HS-27A (cell line): ENCODE data around the gene CTDSPL.

Experiments used
- DNase-seq: peaks from one replicate; pipeline ENCODE4 v3.0.0-alpha.2; 2012; ENCODE audit warnings: low read depth, missing footprints

The CTDSPL gene

DNA sequence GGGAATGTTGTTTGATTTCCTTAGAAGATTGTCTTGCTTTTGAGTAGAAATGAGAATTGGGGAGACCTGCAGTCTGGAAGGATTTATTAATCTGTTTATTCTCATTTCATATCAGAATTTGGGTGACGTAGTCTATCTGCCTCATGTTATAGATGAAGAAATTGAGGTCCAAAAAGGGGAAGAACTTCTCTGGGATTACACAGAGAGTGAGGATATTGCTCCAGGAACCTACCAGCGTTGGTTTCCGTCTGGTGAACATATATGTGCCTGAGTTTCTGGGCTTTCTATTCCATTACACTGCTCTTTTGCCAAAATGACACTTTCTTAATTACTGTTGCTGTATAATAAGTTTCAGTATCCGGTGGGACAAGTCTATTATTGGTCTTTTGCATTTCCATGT is 51.8 kb downstream of the CTDSPL start:
- DNase-seq, result no peak

DNA sequence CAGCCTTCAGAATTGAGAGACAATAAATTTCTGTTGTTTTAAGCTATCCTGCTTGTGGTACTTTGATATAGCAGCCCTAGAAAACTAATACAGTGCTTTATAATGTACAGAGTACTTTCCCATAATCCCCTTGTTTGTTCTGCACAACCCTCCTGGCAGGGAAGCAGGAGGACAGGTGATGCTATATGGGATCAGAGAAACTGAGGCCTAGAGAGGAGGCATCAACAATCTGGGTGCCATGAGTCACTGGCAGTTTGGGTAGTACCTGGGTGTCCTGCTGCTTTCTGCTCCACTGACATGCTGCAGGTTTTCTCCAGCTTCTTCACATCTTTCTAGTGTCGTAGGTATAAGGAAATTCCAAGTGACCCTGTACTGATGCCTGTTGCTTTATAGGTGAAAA is 55.0 kb downstream of the CTDSPL start:
- no peak for DNase-seq

DNA sequence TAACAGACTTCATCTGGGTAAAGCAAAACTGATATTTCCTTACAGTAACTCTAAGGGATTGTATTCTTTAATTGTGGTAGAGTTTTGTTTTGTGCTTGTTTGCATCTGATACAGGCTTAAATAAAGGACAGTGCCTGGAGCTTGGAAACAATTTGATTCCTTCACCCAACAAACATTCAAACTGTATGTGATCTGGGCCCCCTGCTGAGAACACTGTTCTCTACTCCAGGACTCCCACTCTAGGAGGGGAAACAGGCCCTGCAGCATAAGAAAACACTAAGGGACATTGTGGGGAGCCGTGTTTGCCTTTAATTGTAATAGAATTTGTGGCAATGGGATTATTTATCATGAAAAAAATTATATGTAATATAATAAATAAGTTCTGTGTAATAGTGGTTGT is 56.9 kb downstream of the CTDSPL start:
- DNase-seq, result no peak

DNA sequence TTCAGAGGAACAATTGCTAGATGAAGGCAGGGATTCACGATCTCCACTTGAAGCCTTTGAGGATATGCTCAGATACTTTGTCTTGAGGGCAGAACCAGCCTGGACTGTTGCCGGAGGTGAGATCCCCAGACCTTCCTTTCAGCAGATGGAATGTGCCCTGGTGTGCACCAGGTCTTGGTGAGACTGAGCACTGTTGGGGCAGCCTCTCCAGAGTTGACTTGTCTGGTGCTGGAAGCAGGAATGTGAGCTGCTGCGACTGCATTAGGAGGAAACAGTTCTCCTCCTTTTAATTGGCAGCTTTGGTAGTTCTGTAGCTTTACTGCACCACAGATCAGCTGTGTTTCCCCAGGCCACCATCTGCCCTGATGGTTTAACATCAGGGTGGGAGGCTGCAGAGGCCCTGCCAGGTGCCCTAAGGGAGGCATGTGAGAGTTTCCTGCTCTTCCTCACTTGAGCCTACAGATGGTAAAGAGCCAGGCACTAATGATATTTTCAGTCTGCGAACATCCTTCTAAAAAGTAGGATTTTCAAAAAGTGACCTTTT is 58.5 kb downstream of the CTDSPL start:
- DNase-seq, result no peak

DNA sequence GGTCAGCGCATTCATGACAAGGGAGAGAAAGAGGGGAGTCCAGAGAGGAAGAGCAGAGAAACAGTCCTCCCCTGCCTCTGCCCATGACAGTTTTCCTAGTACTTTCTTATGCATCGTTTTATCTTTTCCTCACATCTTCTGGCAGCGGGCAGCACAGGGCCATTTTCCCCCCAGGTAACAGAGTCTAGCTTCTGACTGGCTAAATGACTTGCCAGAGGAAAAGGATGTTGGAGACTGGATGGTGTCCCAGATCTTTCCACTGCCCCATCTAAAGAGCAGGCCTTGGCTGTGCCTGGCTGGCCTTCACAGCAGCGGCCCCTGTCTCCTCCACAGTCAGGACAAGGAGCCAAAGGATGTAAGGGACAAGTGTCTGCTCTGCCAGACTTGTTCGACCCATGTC is 59.3 kb downstream of the CTDSPL start:
- DNase-seq, result no peak

DNA sequence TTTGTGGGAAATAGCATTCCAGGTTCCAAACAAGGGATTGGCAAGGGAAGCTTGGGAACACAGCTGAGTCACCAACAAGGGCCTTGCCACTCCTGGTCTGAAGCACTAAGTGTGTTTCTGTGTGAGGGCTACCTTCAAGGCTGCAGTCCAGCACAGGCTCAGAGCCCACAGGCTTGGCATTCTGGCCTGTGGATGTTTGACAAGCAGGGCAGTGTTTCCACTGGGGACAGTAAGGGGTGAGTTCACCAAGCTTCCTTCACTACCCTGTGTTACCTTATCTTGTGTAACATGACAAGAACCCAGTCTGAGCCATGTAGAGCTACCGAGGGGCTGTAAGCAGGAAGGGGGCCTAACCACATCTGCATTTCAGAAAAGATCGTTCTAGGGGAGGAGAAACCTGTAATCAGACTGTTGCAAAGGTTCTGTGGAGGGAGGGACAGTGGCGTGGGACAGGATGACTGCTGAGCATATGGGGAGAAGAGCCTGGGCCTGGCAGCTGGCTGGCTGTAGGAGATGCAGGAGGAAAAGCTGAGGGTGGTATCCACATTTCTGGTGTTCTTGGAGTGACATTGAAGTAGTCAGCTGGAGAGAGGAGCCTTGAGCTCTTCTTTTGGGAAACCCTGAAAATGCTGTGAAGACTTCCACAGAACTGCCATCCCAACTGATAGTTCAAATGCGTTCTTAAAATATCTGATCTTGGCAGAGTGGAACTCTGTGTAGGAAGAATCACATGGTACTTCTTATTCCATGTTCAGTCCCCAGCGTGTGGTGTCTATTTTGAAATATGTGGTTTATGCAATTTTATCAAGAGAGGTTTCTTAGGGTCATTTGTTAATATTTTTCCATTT is 61.3 kb downstream of the CTDSPL start:
- no peak for DNase-seq

DNA sequence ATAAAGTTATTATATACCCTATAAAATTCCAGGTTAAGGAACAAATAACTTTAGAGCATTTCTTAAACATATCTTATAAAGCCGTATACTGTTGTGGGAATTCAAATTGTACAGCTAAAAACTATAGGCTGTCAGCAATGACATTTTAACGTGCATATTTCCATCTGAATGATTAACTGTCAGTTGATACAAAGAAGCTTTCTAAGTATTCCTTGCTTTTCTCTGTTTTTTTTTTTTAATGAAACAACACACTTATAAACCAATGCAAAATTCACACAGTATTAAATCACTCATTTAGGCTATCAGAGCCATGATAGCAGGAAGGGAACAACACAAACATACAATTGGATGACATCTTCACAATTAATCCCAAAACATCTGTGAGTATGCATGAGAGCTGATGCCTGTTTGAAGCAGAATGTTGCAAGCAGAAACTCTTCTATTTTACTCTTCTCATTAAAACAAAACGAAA is 61.9 kb downstream of the CTDSPL start:
- no peak for DNase-seq

DNA sequence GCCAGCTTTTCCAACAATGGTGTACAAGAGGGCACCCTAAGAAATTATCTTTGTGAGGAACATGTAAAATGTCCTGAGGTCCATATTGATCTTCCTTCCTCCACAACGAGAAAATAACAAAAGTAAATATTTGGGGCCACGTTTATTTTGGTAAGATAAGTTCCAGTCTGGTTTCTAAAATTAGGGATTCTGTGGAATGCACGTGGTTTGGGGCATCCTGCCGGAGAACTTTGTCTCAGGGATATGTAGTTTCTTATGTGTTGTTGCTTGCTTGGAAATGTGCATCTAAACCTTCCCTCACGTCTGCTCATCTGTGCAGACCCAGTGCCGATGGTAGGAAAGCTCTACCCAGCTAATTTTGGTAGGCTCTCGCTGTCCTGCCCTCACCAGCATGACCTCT is 62.8 kb downstream of the CTDSPL start:
- DNase-seq, result no peak

DNA sequence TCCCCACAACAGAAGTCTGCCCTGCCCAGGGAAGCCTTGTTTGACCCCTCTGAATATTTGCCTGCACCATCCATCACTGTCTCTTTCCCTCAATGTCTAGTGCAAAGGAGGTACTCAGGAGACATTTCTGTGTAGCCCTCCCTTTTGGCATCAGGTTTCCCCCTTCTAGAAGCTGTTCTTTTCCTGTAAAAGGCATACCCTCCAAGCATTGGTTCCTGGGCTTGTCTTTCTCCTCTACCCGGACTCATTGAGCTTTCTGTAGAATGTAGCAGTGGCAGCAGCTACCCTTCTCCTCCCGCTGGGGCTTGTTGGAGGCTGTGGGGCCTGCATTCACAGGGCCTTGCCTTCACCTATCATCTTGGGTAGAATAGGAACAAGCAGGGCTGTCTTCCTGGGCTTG is 63.5 kb downstream of the CTDSPL start:
- DNase-seq, result no peak

DNA sequence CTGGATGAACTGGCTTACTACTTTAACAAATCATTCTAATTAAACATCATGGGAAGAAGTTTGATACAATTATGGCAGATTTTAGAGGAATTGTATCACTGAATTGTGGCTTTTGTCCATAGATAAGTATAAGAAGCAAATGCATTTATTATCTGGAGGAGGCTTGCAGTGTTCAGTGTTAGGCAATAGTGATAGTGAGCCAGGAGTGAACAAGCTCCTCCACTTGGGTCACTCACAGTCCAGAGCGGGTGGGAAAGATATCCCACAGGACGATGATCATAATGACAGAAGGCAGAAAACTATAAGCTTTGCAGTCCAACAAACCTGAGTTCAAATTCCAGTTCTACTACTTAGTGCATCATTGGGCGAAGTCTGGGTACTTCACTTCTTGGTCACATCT is 64.9 kb downstream of the CTDSPL start:
- no peak for DNase-seq

DNA sequence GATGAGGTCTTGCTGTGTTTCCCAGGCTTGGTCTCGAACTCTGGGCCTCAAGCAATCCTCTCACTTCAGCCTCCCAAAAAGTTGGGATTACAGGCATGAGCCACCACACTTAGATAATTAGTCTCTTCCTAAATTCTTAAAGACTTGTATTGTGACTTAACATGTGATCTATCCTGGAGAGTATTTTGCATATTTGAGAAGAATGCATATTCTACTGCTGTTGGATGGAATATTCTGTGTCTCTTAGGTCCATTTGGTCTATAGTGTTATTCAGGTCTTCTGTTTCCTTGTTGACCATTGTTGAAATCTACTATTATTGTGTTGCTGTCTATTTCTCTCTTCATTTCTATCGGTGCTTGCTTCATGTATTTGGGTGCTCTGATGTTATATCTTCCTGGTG is 68.8 kb downstream of the CTDSPL start:
- DNase-seq, result no peak

DNA sequence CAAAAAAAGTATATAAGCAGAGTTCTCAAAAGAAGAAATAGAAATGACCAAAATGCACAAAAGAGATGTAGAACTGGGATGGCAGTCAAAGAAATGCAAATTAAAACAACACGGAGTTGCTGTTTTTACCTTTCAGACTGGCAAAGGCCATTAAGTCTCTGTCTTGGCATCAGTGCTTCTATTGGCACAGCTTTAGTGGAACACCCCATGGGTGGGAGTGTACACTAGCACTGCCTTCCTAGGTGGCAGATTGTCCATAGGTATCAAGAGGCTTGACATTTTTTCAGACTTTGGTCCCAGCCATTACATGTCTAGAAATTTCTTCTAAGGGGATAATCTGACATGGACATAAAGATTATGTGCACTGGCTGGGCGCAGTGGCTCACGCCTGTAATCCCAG is 70.8 kb downstream of the CTDSPL start:
- DNase-seq, result no peak

DNA sequence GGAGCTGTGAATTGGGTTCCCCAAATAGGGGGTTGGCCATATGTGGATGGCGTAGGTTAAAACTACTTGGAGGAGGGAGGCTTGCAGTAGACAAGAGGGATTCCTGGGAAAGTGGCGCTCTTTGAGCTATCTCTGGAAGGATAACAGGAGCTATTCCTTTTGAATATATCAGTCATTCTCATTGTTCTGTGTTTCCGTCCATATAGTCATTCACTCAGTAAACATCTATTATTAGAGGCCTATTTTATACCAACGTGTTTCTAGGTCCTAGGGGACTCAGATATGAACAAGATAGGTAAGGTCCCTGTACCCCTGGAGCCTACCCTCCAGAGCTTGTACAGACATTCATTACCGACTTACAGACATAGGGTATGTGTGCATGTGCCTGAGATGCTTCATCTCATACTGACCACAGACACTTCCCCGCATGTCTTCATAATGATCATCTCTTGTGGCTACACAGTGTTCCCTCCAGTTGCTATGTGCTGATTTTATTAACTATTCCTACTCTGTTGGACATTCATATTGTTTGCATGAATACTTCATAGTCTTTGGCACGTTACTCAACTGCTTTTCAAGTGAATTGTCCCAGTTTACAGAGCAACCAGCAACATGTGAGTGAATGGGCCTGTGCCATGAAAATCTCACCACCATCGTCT is 73.1 kb downstream of the CTDSPL start:
- no peak for DNase-seq

DNA sequence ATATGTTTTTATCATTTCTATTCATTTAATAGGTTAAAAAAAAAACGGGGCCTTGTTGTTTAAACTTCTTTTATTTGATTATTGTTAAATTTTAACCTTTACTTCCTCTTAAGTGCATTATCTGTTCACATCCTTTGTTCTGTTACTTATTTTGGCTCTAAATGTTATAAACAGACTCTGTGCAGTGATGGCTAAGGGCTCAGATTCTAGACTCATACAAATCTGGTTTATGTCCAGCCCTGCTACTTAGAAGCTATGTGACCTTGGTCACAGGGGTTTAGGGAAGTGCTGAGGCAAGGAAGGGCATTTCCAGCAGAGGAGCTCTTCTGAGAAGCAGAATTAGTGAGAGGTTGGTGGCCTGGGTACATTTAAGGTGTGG is 73.6 kb downstream of the CTDSPL start:
- no peak for DNase-seq

DNA sequence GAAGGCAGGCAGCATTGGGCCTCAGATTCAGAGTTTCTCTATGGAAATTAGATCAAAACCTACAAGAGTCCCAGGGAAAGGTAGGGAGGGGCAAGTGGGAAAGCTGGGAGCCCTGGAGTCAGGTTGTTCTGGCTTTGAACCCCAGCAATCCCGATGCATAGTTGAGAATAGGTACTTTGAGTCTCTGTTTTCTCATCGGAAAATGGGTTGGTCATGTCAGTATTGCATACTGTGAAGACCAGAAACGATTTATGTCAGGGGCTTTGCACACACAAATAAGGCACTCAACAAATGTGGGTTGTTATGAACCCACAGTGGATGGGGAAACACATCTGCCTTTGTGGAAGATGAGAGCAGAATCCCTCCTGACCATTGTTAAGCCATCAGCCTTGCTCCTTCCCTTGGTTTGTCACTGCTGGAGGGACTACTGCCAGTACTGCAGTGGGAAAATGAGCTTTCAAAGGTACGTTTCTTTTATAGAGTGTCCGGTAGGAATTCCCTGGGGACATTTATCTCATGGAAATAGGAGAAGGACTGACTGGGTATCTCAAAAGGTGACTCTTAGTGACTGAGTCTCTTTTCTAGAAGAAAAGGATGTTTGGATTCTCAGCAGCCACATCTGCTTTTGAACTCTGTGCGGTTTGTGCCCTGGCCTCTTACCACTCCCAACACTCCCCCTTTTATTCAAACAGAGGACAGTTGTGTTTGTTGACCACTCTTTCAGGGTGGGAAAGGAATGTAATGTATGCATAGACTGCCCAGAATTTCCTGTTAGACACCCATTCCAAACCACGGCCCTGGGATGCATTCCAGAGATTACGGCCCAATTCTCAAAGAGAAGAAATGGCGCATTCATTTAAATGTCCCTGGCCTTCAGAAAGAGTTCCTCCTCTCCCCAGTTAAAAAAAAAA is 74.3 kb downstream of the CTDSPL start:
- peak; percentile 98 for DNase-seq

DNA sequence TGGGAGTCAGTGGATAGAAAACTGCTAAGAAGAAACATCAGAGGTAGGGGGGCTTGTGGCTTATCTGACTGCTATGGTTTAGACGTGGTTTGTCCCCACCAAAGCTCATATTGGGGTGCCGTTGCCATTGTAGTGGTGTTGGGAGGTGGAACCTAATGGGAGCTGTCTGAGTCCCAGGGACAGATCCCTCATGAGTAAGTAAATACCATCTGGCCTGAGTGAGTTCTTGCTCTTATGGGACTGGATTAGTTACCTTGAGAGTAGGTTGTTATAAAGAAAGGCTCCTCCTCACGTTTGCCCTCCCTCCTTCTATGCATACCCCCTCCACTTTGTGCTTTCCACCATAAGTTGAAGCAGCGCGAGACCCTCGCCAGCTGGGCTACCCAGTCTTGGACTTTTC is 75.5 kb downstream of the CTDSPL start:
- DNase-seq, result no peak

DNA sequence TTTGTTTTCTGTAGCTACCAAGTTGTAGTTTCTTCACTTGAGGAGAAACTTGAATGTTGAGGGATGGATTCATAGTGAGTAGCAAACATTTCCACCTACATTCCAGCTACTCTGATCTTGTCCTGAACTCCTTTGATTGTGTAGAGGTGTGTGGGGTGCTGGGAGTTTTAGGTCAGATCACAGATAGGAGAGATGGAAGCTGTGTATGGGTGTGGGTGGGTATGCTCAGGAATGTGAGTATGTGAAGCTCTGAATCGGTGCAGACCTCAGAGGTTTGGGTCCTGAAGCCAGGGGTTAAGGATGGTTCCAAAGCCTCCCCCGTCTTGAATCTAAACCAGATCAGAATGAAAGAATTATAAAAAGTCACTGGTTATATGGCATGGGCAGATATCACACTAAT is 76.3 kb downstream of the CTDSPL start:
- no peak for DNase-seq

DNA sequence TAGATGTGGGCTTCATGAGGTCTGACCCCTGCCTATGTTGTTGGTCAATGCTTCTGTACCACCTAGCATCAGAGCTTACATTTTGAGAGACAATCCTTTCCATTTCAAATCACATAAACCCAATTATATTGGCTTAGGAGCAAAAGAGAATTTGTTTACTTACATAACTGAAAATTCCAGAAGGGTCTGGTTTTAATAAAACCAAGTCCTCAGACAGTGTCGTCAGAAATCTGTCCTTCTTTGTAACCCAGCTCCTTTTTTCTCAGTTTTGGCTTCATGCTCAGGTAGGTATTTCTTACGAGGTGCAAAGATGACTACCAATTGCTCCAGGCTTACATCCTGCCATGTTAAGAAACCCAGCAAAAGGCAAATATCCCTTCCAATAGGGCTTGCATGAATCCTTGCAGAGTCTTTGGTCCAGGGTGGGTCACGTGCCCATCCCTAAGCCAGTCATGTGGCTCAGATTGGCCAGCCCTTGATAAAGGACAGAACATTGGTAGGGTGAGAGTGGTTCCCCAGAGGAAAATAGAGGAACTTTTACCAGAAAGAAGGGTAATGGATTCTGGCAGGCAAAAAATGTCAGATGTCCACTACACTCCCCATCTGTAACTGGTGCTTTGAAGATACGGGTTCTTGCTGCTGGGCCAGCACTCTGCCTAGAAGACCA is 78.7 kb downstream of the CTDSPL start:
- no peak for DNase-seq

DNA sequence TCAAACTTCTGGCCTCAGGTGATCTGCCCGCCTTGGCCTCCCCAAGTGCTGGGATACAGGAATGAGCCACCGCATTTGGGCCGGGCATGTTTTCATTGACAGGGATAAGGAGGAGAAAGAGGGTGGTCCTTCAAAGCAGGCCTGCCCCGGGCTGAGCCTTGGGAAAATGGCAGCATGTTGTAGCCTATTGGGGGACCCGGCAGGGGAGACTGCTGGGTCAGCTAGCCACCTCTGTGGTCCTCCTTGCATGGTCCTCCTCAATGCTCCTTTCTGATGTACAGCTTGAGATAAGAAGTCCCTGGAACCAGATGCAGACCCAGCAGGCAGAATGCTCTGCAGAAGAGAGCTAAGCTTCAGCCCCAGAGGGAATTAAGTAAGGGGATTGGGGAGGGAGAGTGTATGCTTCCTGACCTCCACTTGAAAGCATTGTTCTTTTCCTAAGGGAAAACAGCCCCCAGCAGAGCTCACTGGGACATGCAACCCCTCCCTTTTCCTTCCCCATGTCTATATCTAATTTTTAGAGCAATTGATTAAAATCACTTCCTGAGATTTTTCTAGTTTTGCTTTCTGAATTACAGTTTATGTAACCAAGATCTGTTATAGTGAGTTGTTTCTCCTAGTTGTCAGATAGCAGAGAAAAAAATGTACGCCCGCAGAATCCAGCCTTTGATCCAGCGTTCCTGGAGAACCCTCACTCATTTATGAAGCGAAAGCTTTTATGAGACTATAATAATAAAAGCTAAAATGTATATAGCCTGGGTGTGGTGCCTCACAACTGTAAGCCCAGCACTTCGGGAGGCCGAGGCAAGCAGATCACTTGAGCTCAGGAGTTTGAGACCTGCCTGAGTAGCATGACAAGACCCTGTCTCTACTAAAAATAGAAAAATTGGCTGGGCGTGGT is 80.2 kb downstream of the CTDSPL start:
- no peak for DNase-seq

DNA sequence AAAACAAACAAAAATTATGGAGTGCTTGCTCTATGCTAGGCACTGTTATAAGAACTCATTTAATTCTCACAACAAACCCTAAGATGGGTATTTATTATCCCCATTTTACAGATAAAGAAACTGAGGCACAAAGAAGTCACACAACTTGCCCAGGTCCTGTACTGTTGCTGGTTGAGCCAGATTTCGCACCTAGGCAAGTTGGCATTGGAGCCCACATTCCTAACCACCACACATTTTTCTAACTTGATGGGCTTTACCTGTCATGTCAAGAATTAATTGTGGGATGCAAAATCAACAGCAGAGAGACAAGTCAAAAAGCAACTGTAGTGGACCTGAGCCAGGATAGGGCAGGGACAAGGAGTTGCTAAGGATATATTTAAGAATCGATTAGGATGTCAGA is 81.0 kb downstream of the CTDSPL start:
- no peak for DNase-seq

DNA sequence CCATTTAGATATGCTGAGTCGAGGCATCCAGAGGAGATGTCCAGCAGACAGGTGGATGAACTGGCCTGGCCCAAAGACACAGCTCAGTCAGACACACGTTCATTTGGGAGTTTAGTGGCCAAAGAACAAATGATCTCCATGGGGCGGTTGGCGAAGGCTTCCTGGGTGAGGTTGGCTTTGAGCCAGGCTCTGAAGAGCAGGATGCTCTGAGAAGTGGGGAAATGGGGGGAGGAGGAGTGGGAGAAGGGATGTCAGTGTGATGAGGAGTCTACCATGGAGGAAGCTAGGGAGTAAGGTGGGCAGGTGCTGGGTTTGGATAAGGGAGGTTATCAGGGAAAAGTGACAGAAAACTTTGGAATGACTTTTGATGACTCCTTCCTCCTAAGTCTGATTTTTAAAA is 81.4 kb downstream of the CTDSPL start:
- DNase-seq, result no peak
